ENCODE measurements around the gene VGLL4. TPM values are rescaled to one million over a fixed set of nuclear protein-coding genes. Genes with fewer than 3 reads are reported as not detected.
A peak's percentile ranks its signal among the peaks of the same experiment; 100 is the strongest.

Gene VGLL4
- total RNA-seq, 1 donor from 2014 or later = 141 TPM

DNA sequence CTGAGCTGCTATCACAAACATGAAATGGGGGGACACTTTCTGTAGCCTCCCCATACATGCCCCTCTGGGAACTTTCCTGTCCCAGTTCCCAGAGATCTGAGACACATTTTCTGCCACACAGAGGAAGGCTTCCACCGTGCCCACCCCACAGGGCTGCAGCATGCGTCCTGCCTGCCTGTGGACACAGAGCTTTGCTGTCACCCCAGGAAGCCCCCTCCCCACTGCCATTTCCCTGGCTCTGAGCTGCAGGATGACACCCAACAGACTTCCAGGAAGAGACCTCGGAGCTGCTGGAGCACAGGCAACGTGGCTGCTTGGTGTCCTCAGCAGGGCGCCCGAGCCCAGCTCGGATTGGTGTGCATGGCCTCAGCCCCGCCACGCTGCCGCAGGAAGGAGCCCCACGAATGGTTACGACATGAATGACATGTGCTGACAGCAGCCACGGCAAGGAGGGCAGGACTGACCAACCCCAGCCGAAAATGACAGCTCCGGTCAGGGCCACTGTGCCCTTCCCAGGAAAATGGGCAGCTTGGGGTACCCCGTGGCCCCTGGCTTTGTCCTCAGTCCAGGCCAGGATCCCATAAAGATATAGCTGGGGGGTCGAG lies 81.3 kb downstream of the VGLL4 start:
- DNase-seq (ENCODE audit: low spot score) = no peak
- Mint-ChIP-seq H3K4me3 (ENCODE audit: unreplicated experiment) (peak overlapping the region; percentile 10), H3K9me3 (ENCODE audit: low read depth) (no peaks in the 10 kb centered on the region), H3K36me3 (ENCODE audit: low read depth) (peaks cover 37% of the 10 kb centered on the region), H3K27ac (ENCODE audit: unreplicated experiment) (peak overlapping the region; percentile 90), H3K27me3 (ENCODE audit: low read depth) (no peaks in the 10 kb centered on the region), H3K4me1 (ENCODE audit: low read depth) (peaks cover 81% of the 10 kb centered on the region)
- TF ChIP-seq, protein P1, sequence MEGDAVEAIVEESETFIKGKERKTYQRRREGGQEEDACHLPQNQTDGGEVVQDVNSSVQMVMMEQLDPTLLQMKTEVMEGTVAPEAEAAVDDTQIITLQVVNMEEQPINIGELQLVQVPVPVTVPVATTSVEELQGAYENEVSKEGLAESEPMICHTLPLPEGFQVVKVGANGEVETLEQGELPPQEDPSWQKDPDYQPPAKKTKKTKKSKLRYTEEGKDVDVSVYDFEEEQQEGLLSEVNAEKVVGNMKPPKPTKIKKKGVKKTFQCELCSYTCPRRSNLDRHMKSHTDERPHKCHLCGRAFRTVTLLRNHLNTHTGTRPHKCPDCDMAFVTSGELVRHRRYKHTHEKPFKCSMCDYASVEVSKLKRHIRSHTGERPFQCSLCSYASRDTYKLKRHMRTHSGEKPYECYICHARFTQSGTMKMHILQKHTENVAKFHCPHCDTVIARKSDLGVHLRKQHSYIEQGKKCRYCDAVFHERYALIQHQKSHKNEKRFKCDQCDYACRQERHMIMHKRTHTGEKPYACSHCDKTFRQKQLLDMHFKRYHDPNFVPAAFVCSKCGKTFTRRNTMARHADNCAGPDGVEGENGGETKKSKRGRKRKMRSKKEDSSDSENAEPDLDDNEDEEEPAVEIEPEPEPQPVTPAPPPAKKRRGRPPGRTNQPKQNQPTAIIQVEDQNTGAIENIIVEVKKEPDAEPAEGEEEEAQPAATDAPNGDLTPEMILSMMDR (IDR thresholded peaks at IDR 0.05) = no peak

DNA sequence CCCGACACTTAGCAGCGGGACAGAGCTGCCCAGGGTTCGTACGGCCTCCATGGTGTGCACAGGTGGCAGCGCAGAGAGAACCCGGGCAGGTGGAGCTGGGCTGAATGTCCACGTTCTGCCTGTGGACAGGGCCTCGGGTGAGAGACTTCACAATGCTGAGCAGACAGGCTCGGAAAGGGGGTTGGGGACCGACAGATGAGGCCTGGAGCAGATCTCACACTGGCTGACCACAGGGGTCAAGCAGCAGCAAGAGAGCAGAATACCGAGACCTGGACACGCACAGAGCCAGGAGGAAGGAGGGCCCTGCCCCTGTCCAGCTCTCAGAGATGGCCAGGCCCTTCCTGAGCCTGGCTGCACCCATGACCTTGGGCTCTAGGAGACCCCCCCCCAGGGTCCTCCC lies 83.0 kb downstream of the VGLL4 start:
- Mint-ChIP-seq H3K4me3 (ENCODE audit: unreplicated experiment) (no peak overlapping the region), H3K27me3 (ENCODE audit: low read depth) (no peaks in the 10 kb centered on the region), H3K36me3 (ENCODE audit: low read depth) (peaks cover 35% of the 10 kb centered on the region), H3K4me1 (ENCODE audit: low read depth) (peaks cover 81% of the 10 kb centered on the region), H3K27ac (ENCODE audit: unreplicated experiment) (peak overlapping the region; percentile 90), H3K9me3 (ENCODE audit: low read depth) (no peaks in the 10 kb centered on the region)
- TF ChIP-seq, protein P1 (IDR thresholded peaks at IDR 0.05) = no peak
- peak; percentile 77 for DNase-seq (ENCODE audit: low spot score)

DNA sequence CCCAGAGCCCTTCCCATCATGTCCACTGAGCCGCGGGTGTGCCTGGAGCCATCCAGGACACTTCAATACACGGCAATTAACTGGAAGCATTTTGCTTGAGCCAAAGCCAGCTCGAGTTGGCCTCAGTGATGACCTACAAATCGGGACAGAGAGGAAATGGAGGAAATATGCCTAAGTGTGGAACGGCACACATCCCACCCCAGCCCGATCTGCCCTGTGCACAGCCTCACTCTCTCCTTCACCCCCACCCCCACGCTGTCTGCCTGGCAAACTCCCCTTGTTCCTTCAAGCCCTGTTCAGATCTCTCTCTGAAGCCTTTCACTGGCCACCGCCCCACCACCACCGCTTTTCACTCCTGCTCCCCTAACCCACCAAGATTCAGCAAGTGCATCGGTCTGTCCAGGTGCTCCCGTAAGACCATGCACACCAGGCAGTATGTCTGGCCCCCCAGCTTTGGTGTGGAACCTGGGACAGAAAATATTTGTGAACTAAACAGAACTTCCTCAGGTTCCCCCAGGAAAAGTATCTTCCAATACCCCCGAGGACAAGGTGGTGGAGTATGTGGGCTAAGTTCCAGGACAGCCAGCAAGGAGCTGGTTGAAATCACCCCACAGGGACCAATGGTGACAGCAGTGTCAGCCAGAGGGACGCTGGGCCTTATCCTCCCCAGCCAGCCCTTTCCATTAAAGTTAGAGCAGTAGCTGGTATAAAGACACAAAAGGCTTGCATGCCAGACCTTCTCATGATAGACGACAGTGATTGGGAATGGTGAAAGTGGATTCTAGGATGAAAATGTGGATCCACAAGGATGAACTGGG lies 83.7 kb downstream of the VGLL4 start:
- no peaks in the 10 kb centered on the region for H3K27me3 Mint-ChIP-seq (ENCODE audit: low read depth)
- H3K4me1 Mint-ChIP-seq (ENCODE audit: low read depth) = peaks cover 80% of the 10 kb centered on the region
- H3K9me3 Mint-ChIP-seq (ENCODE audit: low read depth) = no peaks in the 10 kb centered on the region
- DNase-seq (ENCODE audit: low spot score) = peak; percentile 25
- TF ChIP-seq, protein P1 (IDR thresholded peaks at IDR 0.05) = no peak
- H3K4me3 Mint-ChIP-seq (ENCODE audit: unreplicated experiment) = no peak overlapping the region
- H3K36me3 Mint-ChIP-seq (ENCODE audit: low read depth) = peaks cover 36% of the 10 kb centered on the region
- peak overlapping the region; percentile 90 for H3K27ac Mint-ChIP-seq (ENCODE audit: unreplicated experiment)

DNA sequence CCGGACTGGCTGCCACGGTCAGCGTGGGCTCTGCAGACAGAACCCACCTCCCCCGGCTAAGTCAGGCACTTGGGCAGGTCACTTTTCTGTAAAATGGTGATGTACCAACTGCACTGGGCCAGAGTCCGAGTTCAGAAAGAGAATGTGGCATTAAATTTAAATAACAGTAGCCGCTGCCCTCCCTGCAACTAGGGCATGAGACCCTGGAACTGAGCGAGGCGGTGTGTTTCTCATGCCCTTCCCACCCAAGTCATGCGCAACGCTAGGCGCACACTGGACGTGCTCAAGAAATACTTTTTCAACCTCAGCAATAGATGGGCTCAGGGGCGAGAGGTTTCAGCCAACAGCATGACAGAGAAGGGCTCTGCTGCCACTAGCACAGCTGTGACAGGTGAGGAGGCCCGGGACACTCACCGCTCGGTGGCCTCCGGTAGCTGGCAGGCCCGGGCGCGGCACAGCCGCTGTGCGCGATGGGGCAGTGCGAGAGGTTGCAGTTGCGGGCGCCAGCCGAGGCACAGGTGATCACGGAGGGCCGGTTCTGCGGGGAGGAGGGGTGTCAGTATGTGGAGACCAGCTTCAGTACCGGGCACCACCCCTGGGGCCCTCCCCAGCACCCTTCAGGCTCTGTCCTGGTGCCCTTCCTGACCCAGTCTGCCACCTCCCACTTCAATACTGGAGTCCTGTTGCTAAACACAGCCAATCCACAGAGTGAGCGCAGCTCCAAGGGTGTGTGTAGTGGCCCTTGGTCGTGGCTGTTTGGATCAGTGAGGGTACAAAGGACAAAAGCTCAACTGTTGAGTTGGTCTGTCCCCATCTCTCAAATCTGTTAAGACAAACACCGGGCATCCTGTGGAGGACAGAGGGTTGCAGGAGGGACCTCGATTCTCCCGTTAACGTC lies 84.5 kb downstream of the VGLL4 start:
- Mint-ChIP-seq H3K27me3 (ENCODE audit: low read depth) (no peaks in the 10 kb centered on the region), H3K4me3 (ENCODE audit: unreplicated experiment) (no peak overlapping the region), H3K27ac (ENCODE audit: unreplicated experiment) (peak overlapping the region; percentile 99), H3K9me3 (ENCODE audit: low read depth) (no peaks in the 10 kb centered on the region), H3K4me1 (ENCODE audit: low read depth) (peaks cover 88% of the 10 kb centered on the region), H3K36me3 (ENCODE audit: low read depth) (peaks cover 37% of the 10 kb centered on the region)
- TF ChIP-seq, protein P1 (IDR thresholded peaks at IDR 0.05) = no peak
- DNase-seq (ENCODE audit: low spot score) = no peak

DNA sequence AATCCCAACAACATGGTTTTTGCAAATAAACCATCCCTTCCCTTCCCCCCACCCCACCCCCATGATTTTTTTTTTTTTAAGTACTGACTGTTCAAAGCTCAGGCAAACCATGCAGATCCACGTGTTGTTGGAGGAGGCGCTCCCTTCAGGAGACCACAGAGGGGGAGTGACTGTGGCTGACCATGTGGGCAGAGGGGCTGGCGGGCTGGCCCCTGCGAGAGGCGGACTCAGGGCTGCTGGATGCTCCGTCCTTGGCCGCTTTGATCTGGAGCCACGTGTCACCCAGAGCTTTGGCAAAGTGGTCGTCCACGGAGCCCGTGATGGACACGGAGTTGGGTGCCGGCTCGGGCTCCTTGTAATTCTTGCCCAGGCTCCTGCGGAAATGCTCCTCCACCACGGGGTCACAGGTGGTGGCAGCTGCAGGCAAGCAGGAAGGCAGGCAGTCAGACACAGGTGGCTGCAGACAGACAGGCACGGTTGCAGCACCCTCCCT lies 85.3 kb downstream of the VGLL4 start:
- Mint-ChIP-seq H3K4me1 (ENCODE audit: low read depth) (peaks cover 91% of the 10 kb centered on the region), H3K27ac (ENCODE audit: unreplicated experiment) (peak overlapping the region; percentile 99), H3K9me3 (ENCODE audit: low read depth) (no peaks in the 10 kb centered on the region), H3K36me3 (ENCODE audit: low read depth) (peaks cover 33% of the 10 kb centered on the region), H3K27me3 (ENCODE audit: low read depth) (no peaks in the 10 kb centered on the region), H3K4me3 (ENCODE audit: unreplicated experiment) (peak overlapping the region; percentile 48)
- TF ChIP-seq, protein P1 (IDR thresholded peaks at IDR 0.05) = no peak
- no peak for DNase-seq (ENCODE audit: low spot score)
